RWPE1 (cell line): ENCODE data around the gene ZNF391.
"Not testable (repeated sequence)": the region's sequence is repeated elsewhere in the genome, so short reads cannot be mapped to it uniquely, and the experiment has no call there.

ENCODE experiments used
- CTCF ChIA-PET: fragments of 350-600 bp; sonication (Branson Sonifier 250); formaldehyde crosslinking; extraction: SDS; loops from one replicate; lab custom pipeline; 2021; lab: Yijun Ruan, JAX
- POLR2A ChIA-PET: fragments of 400-600 bp; formaldehyde crosslinking; extraction: SDS; loops from one replicate; lab custom pipeline; 2020; ENCODE audit warnings: antibody characterized with exemption; ENCODE audit not compliant: low non-redundant PET; lab: Yijun Ruan, JAX
- DNase-seq: peaks from one replicate; pipeline ENCODE4 v3.0.0; 2012; ENCODE audit warnings: low spot score
- H3K27ac ChIP-seq: fragments of 450-650 bp; 2 replicates; pipeline ENCODE4 v1.5.1; 2017
- CTCF ChIP-seq: fragments of 450-650 bp; conservative IDR thresholded peaks from 2 replicates; pipeline ENCODE4 v1.5.1; 2017; ENCODE audit warnings: low read depth, mild to moderate bottlenecking

ZNF391 gene

DNA sequence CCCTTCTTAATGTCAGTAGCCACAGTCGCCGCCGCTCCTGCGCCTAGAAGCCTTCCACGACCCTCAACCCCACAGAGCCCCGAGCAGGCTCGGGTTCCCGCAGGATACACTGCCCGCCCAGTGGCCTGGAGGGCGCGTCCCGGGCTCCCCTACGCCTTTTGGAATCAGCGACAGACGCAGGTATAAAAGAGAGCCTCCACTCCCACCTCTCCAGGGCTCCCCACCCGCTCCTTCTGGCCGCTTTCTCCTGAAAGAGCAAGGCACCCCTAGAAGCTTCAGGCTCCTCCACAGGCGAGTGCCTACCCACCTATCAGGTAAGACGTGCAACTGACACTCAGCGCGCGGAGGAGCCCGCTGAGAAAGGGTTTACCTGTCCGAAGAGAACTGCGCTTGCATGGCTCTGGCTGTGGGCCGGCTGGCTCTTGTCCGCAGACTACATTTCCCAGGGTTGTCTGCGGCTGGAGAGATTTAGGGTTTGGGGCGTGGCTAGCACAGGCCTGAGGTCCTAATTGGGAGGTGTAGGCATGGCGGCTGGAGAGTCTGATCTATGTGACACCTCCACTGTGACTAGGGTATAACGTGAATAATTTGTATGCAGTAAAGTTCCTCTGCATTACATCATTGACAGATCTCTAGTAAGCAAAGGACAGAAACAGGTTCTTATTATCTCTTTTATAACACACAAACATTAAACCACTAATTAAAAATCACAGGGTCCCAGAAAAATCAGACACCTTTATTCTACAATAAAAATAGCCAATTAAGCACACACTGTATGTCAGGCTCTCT is 13.5 kb upstream of the ZNF391 start:
- ChIA-PET POLR2A (no interaction called here), CTCF (interaction anchor here (0.6 kb wide), 2 partner anchors 22 to 83 kb away, joined by 3 read pairs; no protein-coding TSS in a partner anchor)
- no peak for TF ChIP-seq CTCF
- peak; percentile 81 for DNase-seq
- peak overlapping the region; percentile 40 for H3K27ac ChIP-seq

DNA sequence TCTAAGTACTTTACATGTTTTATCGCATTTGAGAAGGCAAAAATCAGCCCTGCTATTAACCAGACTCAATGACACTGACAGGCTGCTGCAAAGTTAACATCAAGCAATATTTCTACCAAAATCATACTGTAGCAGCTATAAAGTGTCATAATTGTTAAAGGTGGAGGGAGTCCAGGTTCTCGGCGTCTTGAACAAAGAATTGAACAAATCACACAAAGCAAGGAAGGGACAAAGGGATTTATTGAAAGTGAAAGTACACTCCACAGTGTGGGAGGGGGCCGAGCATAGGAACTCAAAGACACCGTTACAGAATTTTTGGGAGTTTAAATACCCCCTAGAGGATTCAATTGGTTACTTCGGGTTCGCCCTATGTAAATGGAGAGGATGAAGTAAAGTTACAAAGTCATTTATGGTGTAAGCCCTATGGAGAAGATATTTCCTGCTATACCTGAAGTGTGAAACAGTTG is 12.9 kb upstream of the ZNF391 start:
- DNase-seq: no peak
- ChIA-PET CTCF (no interaction called here), POLR2A (no interaction called here)

DNA sequence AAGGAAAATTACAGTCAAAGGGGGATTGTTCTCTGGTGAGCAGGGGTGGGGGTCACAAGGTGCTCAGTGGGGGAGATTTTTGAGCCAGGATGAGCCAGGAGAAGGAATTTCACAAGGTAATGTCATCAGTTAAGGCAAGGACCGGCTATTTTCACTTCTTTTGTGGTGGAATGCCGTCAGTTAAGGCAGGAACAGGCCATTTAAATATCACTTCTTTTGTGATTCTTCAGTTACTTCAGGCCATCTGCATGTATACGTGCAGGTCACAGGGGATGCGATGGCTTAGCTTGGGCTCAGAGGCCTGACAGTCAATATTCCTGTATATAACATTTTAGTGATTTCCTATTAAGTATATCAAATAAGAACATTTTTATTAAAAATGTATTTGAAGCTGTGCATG is 10.2 kb upstream of the ZNF391 start:
- POLR2A ChIA-PET, H3K27ac ChIP-seq, DNase-seq: not testable (repeated sequence)
- CTCF ChIA-PET: interaction anchor here (0.6 kb wide), 1 partner anchor 115 kb away, joined by 3 read pairs; no protein-coding TSS in a partner anchor

More for the DNA sequence above, 12.9 kb upstream of the ZNF391 start:
- TF ChIP-seq CTCF: no peak
- no peak overlapping the region for H3K27ac ChIP-seq

GRCh38 chr6:27381001-27381400 is 7.6 kb upstream of the ZNF391 start:
- CTCF ChIA-PET, H3K27ac ChIP-seq, DNase-seq, POLR2A ChIA-PET: not testable (repeated sequence)

DNA sequence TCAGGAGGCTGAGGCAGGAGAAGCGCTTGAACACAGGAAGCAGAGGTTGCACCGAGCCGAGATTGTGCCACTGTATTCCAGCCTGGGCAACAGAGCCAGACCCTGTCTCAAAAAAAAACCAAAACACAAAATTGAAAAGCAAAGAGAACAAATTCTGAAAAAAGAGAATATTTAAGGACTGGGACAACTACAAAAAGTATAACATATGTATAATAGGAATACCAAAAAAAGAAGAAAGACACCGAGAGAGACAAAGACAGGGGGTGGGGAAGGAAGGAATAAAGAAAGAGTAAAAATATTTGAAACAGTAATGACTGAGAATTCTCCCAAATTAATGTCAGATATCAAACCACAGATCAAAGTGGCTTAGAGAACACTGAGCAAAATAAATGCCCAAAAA is 5.5 kb upstream of the ZNF391 start:
- TF ChIP-seq CTCF: no peak
- ChIA-PET POLR2A (no interaction called here), CTCF (no interaction called here)
- no peak overlapping the region for H3K27ac ChIP-seq
- no peak for DNase-seq

- DNase-seq: no peak
- CTCF ChIA-PET: no interaction called here
- TF ChIP-seq CTCF: no peak
- POLR2A ChIA-PET: no interaction called here
- no peak overlapping the region for H3K27ac ChIP-seq
Measured at GRCh38 chr6:27383481-27383880, 5.1 kb upstream of the ZNF391 start.

GRCh38 chr6:27392623-27393022 is 4.1 kb downstream of the ZNF391 start:
- DNase-seq: no peak
- H3K27ac ChIP-seq: no peak overlapping the region
- POLR2A ChIA-PET: no interaction called here
- TF ChIP-seq CTCF: no peak
- CTCF ChIA-PET: interaction anchor here (0.6 kb wide), 1 partner anchor 41 kb away, joined by 5 read pairs; no protein-coding TSS in a partner anchor
